Activated T-cell treated with anti-CD3 and anti-CD28 coated beads, Interleukin-2, amount 50 U/mL, for 24 hours (primary cell): ENCODE data around the gene GJB5.
"Not testable (repeated sequence)": the region's sequence is repeated elsewhere in the genome, so short reads cannot be mapped to it uniquely, and the experiment has no call there.

Experiments
- DNase-seq: peaks from one replicate; pipeline ENCODE4 v3.0.0-alpha.2; 2020
- H3K27ac Mint-ChIP-seq: 2 replicates; pipeline ENCODE4 v1.8.0; 2020; ENCODE audit warnings: mild to moderate bottlenecking, mixed read lengths
- H3K27me3 Mint-ChIP-seq: 2 replicates; pipeline ENCODE4 v1.8.0; 2020; ENCODE audit warnings: mixed read lengths
- H3K36me3 Mint-ChIP-seq: 2 replicates; pipeline ENCODE4 v1.8.0; 2020; ENCODE audit warnings: low read depth, mixed read lengths
- H3K4me1 Mint-ChIP-seq: 2 replicates; pipeline ENCODE4 v1.8.0; 2020; ENCODE audit warnings: low read depth, mixed read lengths
- H3K4me3 Mint-ChIP-seq: 2 replicates; pipeline ENCODE4 v1.8.0; 2020; ENCODE audit warnings: mild to moderate bottlenecking, moderate library complexity, mixed read lengths
- H3K9me3 Mint-ChIP-seq: 2 replicates; pipeline ENCODE4 v1.8.0; 2020; ENCODE audit warnings: mixed read lengths

Gene GJB5

GRCh38 chr1:34754964-34755637, at the start of gene GJB5:
Gene GJB5 (plus strand): TSS chr1:34755047. CDS start chr1:34757331, 2,284 bp downstream.
- Mint-ChIP-seq H3K27me3 (peaks cover 4% of the 10 kb centered on the region), H3K4me1 (no peaks in the 10 kb centered on the region), H3K27ac (no peak within 1 kb of the TSS)

GRCh38 chr1:34705077-34705476, 49.8 kb upstream of the GJB5 start:
- Mint-ChIP-seq H3K4me1 (no peaks in the 10 kb centered on the region), H3K27ac (no peak overlapping the region), H3K9me3 (no peaks in the 10 kb centered on the region), H3K27me3 (peaks cover 18% of the 10 kb centered on the region), H3K36me3 (no peaks in the 10 kb centered on the region), H3K4me3 (no peak overlapping the region)
- DNase-seq: no peak

More at GRCh38 chr1:34754964-34755637, at the start of gene GJB5:
- H3K36me3 Mint-ChIP-seq: no peaks in the 10 kb centered on the region
- DNase-seq: no peak
- H3K4me3 Mint-ChIP-seq: no peak within 1 kb of the TSS
- H3K9me3 Mint-ChIP-seq: no peaks in the 10 kb centered on the region

- H3K4me3 Mint-ChIP-seq: no peak overlapping the region
- H3K27ac Mint-ChIP-seq: no peak overlapping the region
- H3K27me3 Mint-ChIP-seq: peaks cover 15% of the 10 kb centered on the region
- no peak for DNase-seq
- H3K36me3 Mint-ChIP-seq: no peaks in the 10 kb centered on the region
- H3K4me1 Mint-ChIP-seq: no peaks in the 10 kb centered on the region
- H3K9me3 Mint-ChIP-seq: no peaks in the 10 kb centered on the region
Measured at GRCh38 chr1:34708106-34708505, 46.7 kb upstream of the GJB5 start.

- no peak overlapping the region for H3K4me3 Mint-ChIP-seq
- DNase-seq: no peak
- no peaks in the 10 kb centered on the region for H3K9me3 Mint-ChIP-seq
- H3K27ac Mint-ChIP-seq: no peak overlapping the region
- no peaks in the 10 kb centered on the region for H3K36me3 Mint-ChIP-seq
- H3K4me1 Mint-ChIP-seq: no peaks in the 10 kb centered on the region
- peaks cover 16% of the 10 kb centered on the region for H3K27me3 Mint-ChIP-seq
Measured at GRCh38 chr1:34709547-34709946, 45.3 kb upstream of the GJB5 start.

- no peak for DNase-seq
- Mint-ChIP-seq H3K9me3 (no peaks in the 10 kb centered on the region), H3K27me3 (peaks cover 5% of the 10 kb centered on the region), H3K27ac (no peak overlapping the region), H3K4me3 (no peak overlapping the region), H3K36me3 (no peaks in the 10 kb centered on the region), H3K4me1 (no peaks in the 10 kb centered on the region)
Measured at GRCh38 chr1:34710812-34711211, 44.0 kb upstream of the GJB5 start.

GRCh38 chr1:34711485-34711884, 43.4 kb upstream of the GJB5 start:
- Mint-ChIP-seq H3K36me3 (no peaks in the 10 kb centered on the region), H3K9me3 (no peaks in the 10 kb centered on the region), H3K27me3 (peaks cover 2% of the 10 kb centered on the region), H3K27ac (no peak overlapping the region), H3K4me3 (no peak overlapping the region), H3K4me1 (no peaks in the 10 kb centered on the region)
- DNase-seq: no peak

GRCh38 chr1:34712007-34712688, 42.7 kb upstream of the GJB5 start:
- no peak for DNase-seq
- Mint-ChIP-seq H3K4me3 (no peak overlapping the region), H3K4me1 (no peaks in the 10 kb centered on the region), H3K27ac (no peak overlapping the region), H3K9me3 (no peaks in the 10 kb centered on the region), H3K27me3 (peaks cover 2% of the 10 kb centered on the region), H3K36me3 (no peaks in the 10 kb centered on the region)

GRCh38 chr1:34713443-34713842, 41.4 kb upstream of the GJB5 start:
- H3K4me1 Mint-ChIP-seq: no peaks in the 10 kb centered on the region
- H3K4me3 Mint-ChIP-seq: no peak overlapping the region
- no peak overlapping the region for H3K27ac Mint-ChIP-seq
- H3K27me3 Mint-ChIP-seq: peaks cover 13% of the 10 kb centered on the region
- no peak for DNase-seq
- no peaks in the 10 kb centered on the region for H3K9me3 Mint-ChIP-seq
- no peaks in the 10 kb centered on the region for H3K36me3 Mint-ChIP-seq

GRCh38 chr1:34714386-34714785, 40.5 kb upstream of the GJB5 start:
- Mint-ChIP-seq H3K27me3 (peaks cover 18% of the 10 kb centered on the region), H3K4me1 (no peaks in the 10 kb centered on the region), H3K27ac (no peak overlapping the region), H3K9me3 (no peaks in the 10 kb centered on the region), H3K36me3 (no peaks in the 10 kb centered on the region), H3K4me3 (no peak overlapping the region)
- no peak for DNase-seq

- H3K27me3 Mint-ChIP-seq: peaks cover 24% of the 10 kb centered on the region
- no peaks in the 10 kb centered on the region for H3K9me3 Mint-ChIP-seq
- no peak overlapping the region for H3K27ac Mint-ChIP-seq
- no peak overlapping the region for H3K4me3 Mint-ChIP-seq
- no peak for DNase-seq
- H3K36me3 Mint-ChIP-seq: no peaks in the 10 kb centered on the region
- H3K4me1 Mint-ChIP-seq: no peaks in the 10 kb centered on the region
Measured at GRCh38 chr1:34715139-34715538, 39.7 kb upstream of the GJB5 start.

- no peaks in the 10 kb centered on the region for H3K9me3 Mint-ChIP-seq
- no peak for DNase-seq
- no peaks in the 10 kb centered on the region for H3K36me3 Mint-ChIP-seq
- H3K27ac Mint-ChIP-seq: no peak overlapping the region
- H3K4me1 Mint-ChIP-seq: no peaks in the 10 kb centered on the region
- H3K27me3 Mint-ChIP-seq: peaks cover 53% of the 10 kb centered on the region
- H3K4me3 Mint-ChIP-seq: no peak overlapping the region
Measured at GRCh38 chr1:34721241-34721640, 33.6 kb upstream of the GJB5 start.

- DNase-seq: no peak
- H3K36me3 Mint-ChIP-seq: no peaks in the 10 kb centered on the region
- no peaks in the 10 kb centered on the region for H3K9me3 Mint-ChIP-seq
- H3K4me3 Mint-ChIP-seq: no peak overlapping the region
- H3K27me3 Mint-ChIP-seq: peaks cover 56% of the 10 kb centered on the region
- no peak overlapping the region for H3K27ac Mint-ChIP-seq
- no peaks in the 10 kb centered on the region for H3K4me1 Mint-ChIP-seq
Measured at GRCh38 chr1:34721646-34722355, 33.0 kb upstream of the GJB5 start.

GRCh38 chr1:34726861-34727260, 28.0 kb upstream of the GJB5 start:
- H3K9me3 Mint-ChIP-seq: no peaks in the 10 kb centered on the region
- H3K36me3 Mint-ChIP-seq: no peaks in the 10 kb centered on the region
- no peaks in the 10 kb centered on the region for H3K4me1 Mint-ChIP-seq
- peaks cover 35% of the 10 kb centered on the region for H3K27me3 Mint-ChIP-seq
- H3K27ac Mint-ChIP-seq: no peak overlapping the region
- no peak overlapping the region for H3K4me3 Mint-ChIP-seq
- no peak for DNase-seq

- Mint-ChIP-seq H3K4me1 (no peaks in the 10 kb centered on the region), H3K27me3 (peaks cover 23% of the 10 kb centered on the region), H3K27ac (no peak overlapping the region), H3K9me3 (no peaks in the 10 kb centered on the region), H3K4me3 (no peak overlapping the region), H3K36me3 (no peaks in the 10 kb centered on the region)
- no peak for DNase-seq
Measured at GRCh38 chr1:34730485-34730884, 24.4 kb upstream of the GJB5 start.

GRCh38 chr1:34732831-34733230, 22.0 kb upstream of the GJB5 start:
- not testable (repeated sequence) for H3K4me3 Mint-ChIP-seq, H3K4me1 Mint-ChIP-seq, H3K27ac Mint-ChIP-seq, H3K36me3 Mint-ChIP-seq, H3K27me3 Mint-ChIP-seq, DNase-seq, H3K9me3 Mint-ChIP-seq
